ENCODE data around the gene ASZ1. TPM values are rescaled to one million over a fixed set of nuclear protein-coding genes. Genes with fewer than 3 reads are reported as not detected.

Gene ASZ1
- total and polyA plus RNA-seq, 2 of the 4 experiments (the other 2 are of a cell fraction), result not detected

DNA sequence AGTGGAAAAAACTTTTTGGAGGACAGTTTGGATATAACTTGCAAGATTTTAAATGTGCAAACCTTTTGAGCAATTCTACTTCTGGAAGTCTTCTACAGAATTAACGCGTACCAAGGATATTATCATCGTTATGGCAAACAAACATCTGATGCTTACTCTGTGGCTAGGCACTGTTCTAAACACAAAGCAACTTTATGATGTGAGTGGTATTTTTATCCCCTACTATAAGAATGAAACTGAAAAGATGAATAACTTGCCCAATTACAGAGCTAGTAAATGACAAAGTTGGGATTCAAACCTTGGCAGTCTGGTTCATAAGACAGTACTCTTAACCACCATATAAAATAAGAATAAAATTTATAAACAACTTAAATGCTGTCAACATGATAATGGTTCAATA is 15.8 kb downstream of the ASZ1 start:
- dilution Hi-C loops (cut with HindIII; ENCODE audit: low sequenced_read_pairs, unreplicated experiment), result no loop called here
- BruUV-seq (replicated peaks), result no TSS peak

More for the DNA sequence above, 15.8 kb downstream of the ASZ1 start:
- intact Hi-C loops (cut with micrococcal nuclease) (no loop called here), in situ Hi-C loops (cut with MboI; ENCODE audit: low sequenced_read_pairs) (no loop called here)
- no peaks in the 10 kb centered on the region for H3K36me3 ChIP-seq (ENCODE audit: control insufficient read depth, insufficient read depth, low read length)
- no peak overlapping the region for H3K4ac ChIP-seq (ENCODE audit: low read depth, low read length)
- no peak overlapping the region for H4K5ac ChIP-seq (ENCODE audit: low read depth, low read length)
- no peaks in the 10 kb centered on the region for H4K20me1 ChIP-seq (ENCODE audit: insufficient read depth, low read length)
- H3K56ac ChIP-seq (ENCODE audit: extremely low read depth, insufficient read depth, low read length), result no peak overlapping the region
- no peak overlapping the region for H2AK9ac ChIP-seq (replicated peaks; ENCODE audit: low read depth, low read length, poor library complexity)
- no peak overlapping the region for H3K27ac ChIP-seq (ENCODE audit: insufficient read depth, low read length)
- H3K4me1 ChIP-seq (ENCODE audit: control insufficient read depth, insufficient read depth, low read length), result no peaks in the 10 kb centered on the region
- H4K8ac ChIP-seq (ENCODE audit: low read depth in 2 of 2, low read length in 2 of 2), result no peak overlapping the region
- H3K27me3 ChIP-seq (ENCODE audit: control insufficient read depth, insufficient read depth, low read length), result no peaks in the 10 kb centered on the region
- no peak for DNase-seq
- H2BK20ac ChIP-seq (ENCODE audit: low read depth, low read length), result no peak overlapping the region
- no peak overlapping the region for H2BK5ac ChIP-seq (ENCODE audit: low read depth, low read length, poor library complexity, severe bottlenecking)
- POLR2A ChIA-PET (ENCODE audit: unreplicated experiment), result interaction anchor here (0.6 kb wide), 1 partner anchor 12 kb away, joined by 5 read pairs; no protein-coding TSS in a partner anchor
- no peak overlapping the region for H3K18ac ChIP-seq (ENCODE audit: low read depth, low read length)
- H3K9me3 ChIP-seq (ENCODE audit: control insufficient read depth, insufficient read depth, low read length), result no peaks in the 10 kb centered on the region
- no peak overlapping the region for H2AK5ac ChIP-seq (ENCODE audit: low read depth, low read length)
- no peak overlapping the region for H2BK120ac ChIP-seq (ENCODE audit: low read depth, low read length)
- no peak overlapping the region for H3K4me2 ChIP-seq (ENCODE audit: low read depth, low read length)
- H3K14ac ChIP-seq (replicated peaks; ENCODE audit: low read depth, low read length), result no peak overlapping the region
- H3K79me1 ChIP-seq (ENCODE audit: low read depth in 1 of 2, low read length in 2 of 2), result no peaks in the 10 kb centered on the region
- H4K91ac ChIP-seq (ENCODE audit: insufficient read depth, low read depth, low read length), result no peak overlapping the region
- no CpG with 5 or more reads among the region's 3 CpGs for WGBS, 2 experiments (ENCODE audit: extremely low coverage in 2 of 2, insufficient read length in 1 of 2)
- no peak overlapping the region for H3K23ac ChIP-seq (ENCODE audit: low read depth, low read length)
- H3K9me1 ChIP-seq (ENCODE audit: insufficient read depth, low read length), result no peaks in the 10 kb centered on the region
- CTCF ChIA-PET, result interaction anchor here (0.7 kb wide), 1 partner anchor 785 kb away, joined by 3 read pairs; no protein-coding TSS in a partner anchor
- no peak overlapping the region for H3K9ac ChIP-seq (ENCODE audit: low read depth, low read length)
- no peak overlapping the region for H2AFZ ChIP-seq (replicated peaks; ENCODE audit: low read length, poor library complexity)
- H3K4me3 ChIP-seq (ENCODE audit: insufficient read depth, low read depth, low read length), result no peak overlapping the region
- H2BK15ac ChIP-seq (ENCODE audit: low read depth, low read length), result no peak overlapping the region
- no peak for ATAC-seq (ENCODE audit: low read depth)
- TF ChIP-seq, protein P1, sequence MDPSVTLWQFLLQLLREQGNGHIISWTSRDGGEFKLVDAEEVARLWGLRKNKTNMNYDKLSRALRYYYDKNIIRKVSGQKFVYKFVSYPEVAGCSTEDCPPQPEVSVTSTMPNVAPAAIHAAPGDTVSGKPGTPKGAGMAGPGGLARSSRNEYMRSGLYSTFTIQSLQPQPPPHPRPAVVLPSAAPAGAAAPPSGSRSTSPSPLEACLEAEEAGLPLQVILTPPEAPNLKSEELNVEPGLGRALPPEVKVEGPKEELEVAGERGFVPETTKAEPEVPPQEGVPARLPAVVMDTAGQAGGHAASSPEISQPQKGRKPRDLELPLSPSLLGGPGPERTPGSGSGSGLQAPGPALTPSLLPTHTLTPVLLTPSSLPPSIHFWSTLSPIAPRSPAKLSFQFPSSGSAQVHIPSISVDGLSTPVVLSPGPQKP (IDR thresholded peaks at IDR 0.05; ENCODE audit: borderline replicate concordance, low read depth, low read length), result no peak
- TF ChIP-seq POLR2A (IDR thresholded peaks at IDR 0.05; ENCODE audit: low read depth, low read length), result no peak
- no peak for TF ChIP-seq RFX5 (IDR thresholded peaks at IDR 0.05; ENCODE audit: low read depth, low read length)
- TF ChIP-seq BHLHE40 (IDR thresholded peaks at IDR 0.05; ENCODE audit: low read depth, low read length), result no peak
